Esophagus muscularis mucosa (tissue), 4 donors: Measurements from ENCODE around the gene BMP6. TPM values are rescaled to one million over a fixed set of nuclear protein-coding genes. Genes with fewer than 3 reads are reported as not detected.

Experiments used
- DNase-seq: peaks from one replicate; pipeline ENCODE4 v3.0.0-alpha.2; 2017; ENCODE audit errors: extremely low spot score
- H3K27ac ChIP-seq, 4 donors: fragments of 200-600 bp; sonication (generic); replicated peaks in 1 of 4; 1 replicate in 3 of 4; 2 replicates in 1 of 4; pipeline ENCODE4 v1.5.1; 2016 to 2019; ENCODE audit warnings: mild to moderate bottlenecking in 1 of 4
- H3K27me3 ChIP-seq, 4 donors: fragments of 200-600 bp; sonication (generic); one replicate each; pipeline versions ENCODE4 v1.5.1 to v1.6.0; 2016 to 2019
- H3K36me3 ChIP-seq, 4 donors: fragments of 200-600 bp; sonication (generic); one replicate each; pipeline ENCODE4 v1.5.1; 2016 to 2019
- H3K4me1 ChIP-seq, 4 donors: fragments of 200-600 bp; sonication (generic); one replicate each; pipeline ENCODE4 v1.5.1; 2016 to 2019
- H3K4me3 ChIP-seq, 4 donors: fragments of 200-600 bp; sonication (generic); 1 replicate in 2 of 4; 2 replicates in 2 of 4; pipeline ENCODE4 v1.5.1; 2016 to 2019; ENCODE audit warnings: mild to moderate bottlenecking in 4 of 4, moderate library complexity in 1 of 4
- H3K9me3 ChIP-seq, 4 donors: fragments of 200-600 bp; sonication (generic); 1 replicate in 3 of 4; 2 replicates in 1 of 4; pipeline ENCODE4 v1.5.1; 2016 to 2019
- CTCF ChIP-seq, 3 experiments: fragments of 200-600 bp in 2 of 3; fragments of 450-650 bp in 1 of 3; sonication (generic) in 2 of 3; IDR thresholded peaks; one replicate each; pipeline ENCODE4 v1.5.1; 2017 to 2019; ENCODE audit warnings: antibody characterized with exemption in 3 of 3, mild to moderate bottlenecking in 2 of 3, moderate library complexity in 1 of 3
- EP300 ChIP-seq: sonication (generic); formaldehyde crosslinking; IDR thresholded peaks from one replicate; pipeline ENCODE4 v1.6.1; 2017; ENCODE audit warnings: antibody characterized with exemption
- POLR2A ChIP-seq: fragments of 450-650 bp; IDR thresholded peaks from one replicate; pipeline ENCODE4 v1.6.1; 2017; ENCODE audit warnings: antibody characterized with exemption, moderate library complexity, mild to moderate bottlenecking, low read depth
- POLR2AphosphoS5 ChIP-seq, 2 donors: sonication (generic); formaldehyde crosslinking; IDR thresholded peaks; one replicate each; pipeline ENCODE4 v1.6.1; 2017; ENCODE audit warnings: antibody characterized with exemption in 2 of 2
- WGBS: methylation state at CpG from one replicate; pipeline ENCODE4 v1.1.5; 2018; 5-methylcytosine and 5-hydroxymethylcytosine counted together
- intact Hi-C: fragments of 100-400 bp; cut with DNase I; formaldehyde crosslinking; loops from one replicate; pipeline ENCODE4 v1.15.1; 2023
- total RNA-seq, 4 donors: library from RNA; depleted of rRNA; stranded (reverse); fragments of >200 nt; gene quantifications; one replicate each; pipeline versions ENCODE4 v1.1.0 to v1.2.1, GENCODE V29; 2016

BMP6 gene
- total RNA-seq, 4 donors from 2014 or later = 5.1 to 10.0 (median 6.9) TPM

GRCh38 chr6:7692453-7692784 is 33.5 kb upstream of the BMP6 start:
- TF ChIP-seq POLR2AphosphoS5 (IDR thresholded peaks at IDR 0.05) (no peak), POLR2A (no peak), CTCF (IDR thresholded peaks at IDR 0.05) (no peak), EP300 (no peak)
- DNase-seq = no peak
- intact Hi-C loops = no loop called here
- Histone ChIP-seq H3K9me3 (no peaks in the 10 kb centered on the region), H3K4me1 (no peaks in the 10 kb centered on the region), H3K27ac (no peak overlapping the region), H3K27me3 (peaks cover 0 to 31% (median 0%) of the 10 kb centered on the region in 4 donors), H3K4me3 (no peak overlapping the region), H3K36me3 (no peaks in the 10 kb centered on the region)
- 63% methylated on average over 3 of the region's 3 CpGs for WGBS

GRCh38 chr6:7693827-7694226 is 32.1 kb upstream of the BMP6 start:
- Histone ChIP-seq H3K4me3 (no peak overlapping the region), H3K9me3 (no peaks in the 10 kb centered on the region), H3K27ac (no peak overlapping the region), H3K36me3 (no peaks in the 10 kb centered on the region), H3K27me3 (peaks cover 0 to 31% (median 0%) of the 10 kb centered on the region in 4 donors), H3K4me1 (no peaks in the 10 kb centered on the region)
- DNase-seq = no peak
- WGBS = 87% methylated on average over 10 of the region's 10 CpGs
- TF ChIP-seq CTCF (IDR thresholded peaks at IDR 0.05) (no peak), EP300 (no peak), POLR2AphosphoS5 (IDR thresholded peaks at IDR 0.05) (no peak), POLR2A (no peak)
- intact Hi-C loops = no loop called here

- H3K27me3 ChIP-seq = peaks cover 0 to 14% (median 0%) of the 10 kb centered on the region in 4 donors
- WGBS = 94% methylated on average over 8 of the region's 8 CpGs
- H3K27ac ChIP-seq = no peak overlapping the region
- H3K36me3 ChIP-seq = no peaks in the 10 kb centered on the region
- H3K9me3 ChIP-seq = no peaks in the 10 kb centered on the region
- no peak for DNase-seq
- H3K4me1 ChIP-seq = no peaks in the 10 kb centered on the region
- intact Hi-C loops = no loop called here
- H3K4me3 ChIP-seq = no peak overlapping the region
- no peak for TF ChIP-seq CTCF (IDR thresholded peaks at IDR 0.05)
- no peak for TF ChIP-seq POLR2AphosphoS5 (IDR thresholded peaks at IDR 0.05)
- TF ChIP-seq EP300 = no peak
- no peak for TF ChIP-seq POLR2A
Observed at GRCh38 chr6:7696061-7696460, 29.8 kb upstream of the BMP6 start.

GRCh38 chr6:7697432-7697819 is 28.5 kb upstream of the BMP6 start:
- no peaks in the 10 kb centered on the region for H3K27me3 ChIP-seq
- no peak for DNase-seq
- H3K4me1 ChIP-seq = no peaks in the 10 kb centered on the region
- H3K27ac ChIP-seq = peak overlapping the region in 1 of 4 donors; percentile 6
- no peaks in the 10 kb centered on the region for H3K36me3 ChIP-seq
- no peak for TF ChIP-seq CTCF (IDR thresholded peaks at IDR 0.05)
- no peak for TF ChIP-seq EP300
- TF ChIP-seq POLR2AphosphoS5 (IDR thresholded peaks at IDR 0.05) = no peak
- TF ChIP-seq POLR2A = no peak
- WGBS = 54% methylated on average over 4 of the region's 4 CpGs
- no peaks in the 10 kb centered on the region for H3K9me3 ChIP-seq
- H3K4me3 ChIP-seq = no peak overlapping the region
- intact Hi-C loops = no loop called here

- H3K27me3 ChIP-seq = no peaks in the 10 kb centered on the region
- DNase-seq = peak; percentile 74
- intact Hi-C loops = no loop called here
- no peaks in the 10 kb centered on the region for H3K9me3 ChIP-seq
- H3K4me3 ChIP-seq = no peak overlapping the region
- TF ChIP-seq CTCF (IDR thresholded peaks at IDR 0.05) = no peak
- TF ChIP-seq POLR2AphosphoS5 (IDR thresholded peaks at IDR 0.05) = peak; percentile 18 to 33
- peak overlapping the region in 1 of 4 donors; percentile 6 for H3K27ac ChIP-seq
- H3K4me1 ChIP-seq = no peaks in the 10 kb centered on the region
- WGBS = 37% methylated on average over 12 of the region's 12 CpGs
- no peaks in the 10 kb centered on the region for H3K36me3 ChIP-seq
Observed at GRCh38 chr6:7697820-7698623, 27.9 kb upstream of the BMP6 start.
